ENCODE data around the gene SUPT5H.

SUPT5H gene

GRCh38 chr19:39415111-39416046 is 30.0 kb upstream of the SUPT5H start:
- Histone ChIP-seq H3K4me3 (ENCODE audit: low read depth in 1 of 2, low read length in 2 of 2) (no peak overlapping the region), H3K27ac (ENCODE audit: low read length) (no peak overlapping the region), H3K36me3 (ENCODE audit: insufficient read depth, low read length) (peaks cover 43% of the 10 kb centered on the region), H3K4me1 (ENCODE audit: insufficient read depth, low read length) (peaks cover 36% of the 10 kb centered on the region), H3K9me3 (ENCODE audit: insufficient read depth, low read length, severe bottlenecking) (no peaks in the 10 kb centered on the region), H3K4me2 (ENCODE audit: insufficient read depth, low read length) (peak overlapping the region; percentile 66), H4K20me1 (ENCODE audit: insufficient read depth, low read length) (peaks cover 21% of the 10 kb centered on the region), H3K27me3 (ENCODE audit: insufficient read depth, low read length, poor library complexity) (no peaks in the 10 kb centered on the region), H3K9ac (ENCODE audit: low read depth, low read length) (peak overlapping the region; percentile 88; the same call in 1 of the 2 replicates), H2AFZ (ENCODE audit: low read depth, low read length) (no peak overlapping the region), H3K79me2 (ENCODE audit: insufficient read depth, low read length) (peaks cover 33% of the 10 kb centered on the region)
- ATAC-seq (ENCODE audit: insufficient read depth, low read depth) (no peak), DNase-seq (no peak)
- no peak for TF ChIP-seq EZH2 (IDR thresholded peaks at IDR 0.05; ENCODE audit: borderline replicate concordance, low read depth, low read length, severe bottlenecking)
- TF ChIP-seq CTCF (IDR thresholded peaks at IDR 0.05; ENCODE audit: borderline replicate concordance, extremely low read depth, low read length, poor library complexity, severe bottlenecking) = no peak

- no peak overlapping the region for H3K27ac ChIP-seq (ENCODE audit: low read length)
- no peaks in the 10 kb centered on the region for H3K27me3 ChIP-seq (ENCODE audit: insufficient read depth, low read length, poor library complexity)
- H3K9me3 ChIP-seq (ENCODE audit: insufficient read depth, low read length, severe bottlenecking) = no peaks in the 10 kb centered on the region
- H3K4me3 ChIP-seq (ENCODE audit: low read depth in 1 of 2, low read length in 2 of 2) = no peak overlapping the region
- H3K4me1 ChIP-seq (ENCODE audit: insufficient read depth, low read length) = peaks cover 26% of the 10 kb centered on the region
- ATAC-seq (ENCODE audit: insufficient read depth, low read depth) (no peak), DNase-seq (no peak)
- H4K20me1 ChIP-seq (ENCODE audit: insufficient read depth, low read length) = peaks cover 21% of the 10 kb centered on the region
- TF ChIP-seq EZH2 (IDR thresholded peaks at IDR 0.05; ENCODE audit: borderline replicate concordance, low read depth, low read length, severe bottlenecking) (no peak), CTCF (IDR thresholded peaks at IDR 0.05; ENCODE audit: borderline replicate concordance, extremely low read depth, low read length, poor library complexity, severe bottlenecking) (no peak)
- H2AFZ ChIP-seq (ENCODE audit: low read depth, low read length) = no peak overlapping the region
- no peak overlapping the region for H3K9ac ChIP-seq (ENCODE audit: low read depth, low read length)
- peak overlapping the region; percentile 2; the same call in 1 of the 2 replicates for H3K4me2 ChIP-seq (ENCODE audit: insufficient read depth, low read length)
- H3K36me3 ChIP-seq (ENCODE audit: insufficient read depth, low read length) = peaks cover 48% of the 10 kb centered on the region
- peaks cover 33% of the 10 kb centered on the region for H3K79me2 ChIP-seq (ENCODE audit: insufficient read depth, low read length)
These were observed 28.9 kb upstream of the SUPT5H start for GRCh38 chr19:39416152-39417120.

GRCh38 chr19:39417463-39418181 is 27.8 kb upstream of the SUPT5H start:
- no peak overlapping the region for H3K27ac ChIP-seq (ENCODE audit: low read length)
- no peak for ATAC-seq (ENCODE audit: insufficient read depth, low read depth)
- H3K79me2 ChIP-seq (ENCODE audit: insufficient read depth, low read length) = peaks cover 33% of the 10 kb centered on the region
- H3K9me3 ChIP-seq (ENCODE audit: insufficient read depth, low read length, severe bottlenecking) = no peaks in the 10 kb centered on the region
- H3K27me3 ChIP-seq (ENCODE audit: insufficient read depth, low read length, poor library complexity) = no peaks in the 10 kb centered on the region
- no peak for TF ChIP-seq CTCF (IDR thresholded peaks at IDR 0.05; ENCODE audit: borderline replicate concordance, extremely low read depth, low read length, poor library complexity, severe bottlenecking)
- no peak for TF ChIP-seq EZH2 (IDR thresholded peaks at IDR 0.05; ENCODE audit: borderline replicate concordance, low read depth, low read length, severe bottlenecking)
- peaks cover 20% of the 10 kb centered on the region for H3K4me1 ChIP-seq (ENCODE audit: insufficient read depth, low read length)
- H2AFZ ChIP-seq (ENCODE audit: low read depth, low read length) = no peak overlapping the region
- peaks cover 56% of the 10 kb centered on the region for H3K36me3 ChIP-seq (ENCODE audit: insufficient read depth, low read length)
- H4K20me1 ChIP-seq (ENCODE audit: insufficient read depth, low read length) = peaks cover 21% of the 10 kb centered on the region
- no peak for DNase-seq
- no peak overlapping the region for H3K9ac ChIP-seq (ENCODE audit: low read depth, low read length)
- H3K4me2 ChIP-seq (ENCODE audit: insufficient read depth, low read length) = no peak overlapping the region
- no peak overlapping the region for H3K4me3 ChIP-seq (ENCODE audit: low read depth in 1 of 2, low read length in 2 of 2)
